ENCODE measurements around the gene EBLN2. TPM values are rescaled to one million over a fixed set of nuclear protein-coding genes. Genes with fewer than 3 reads are reported as not detected.

EBLN2 gene
- total RNA-seq, 3 donors from 2014 or later (not counting 1 experiment from before 2014, with no cell fraction given), result 8.9 to 11.2 (median 11.0) TPM

GRCh38 chr3:73086071-73086494 lies 24.6 kb downstream of the EBLN2 start:
- Mint-ChIP-seq H3K36me3 (no peaks in the 10 kb centered on the region), H3K27ac (peak overlapping the region in 1 of 2 donors; percentile 25), H3K27me3 (ENCODE audit: low read depth in 2 of 2) (peaks cover 0 to 5% of the 10 kb centered on the region in 2 donors), H3K4me1 (peaks cover 6% of the 10 kb centered on the region in 2 donors), H3K9me3 (no peaks in the 10 kb centered on the region), H3K4me3 (no peak overlapping the region)
- TF ChIP-seq CTCF (IDR thresholded peaks at IDR 0.05), result peak; percentile 90
- peak; percentile 62 to 78 (median 77) for ATAC-seq
- no peak overlapping the region for H3K27ac ChIP-seq (ENCODE audit: low read length)
- H3K9me3 ChIP-seq (ENCODE audit: control insufficient read depth, insufficient read depth, low read length), result no peaks in the 10 kb centered on the region
- 11% methylated on average over 7 of the region's 8 CpGs for WGBS (ENCODE audit: insufficient coverage)
- H3K36me3 ChIP-seq (ENCODE audit: control insufficient read depth, insufficient read depth, low read length), result no peaks in the 10 kb centered on the region
- no peak overlapping the region for H3K4me3 ChIP-seq (ENCODE audit: low read length)
- H3K27me3 ChIP-seq (ENCODE audit: control insufficient read depth, insufficient read depth, low read length), result no peaks in the 10 kb centered on the region
- peak; percentile 23 to 74 for DNase-seq
- no peaks in the 10 kb centered on the region for H3K4me1 ChIP-seq (ENCODE audit: control insufficient read depth, insufficient read depth, low read length)
- intact Hi-C loops (cut with micrococcal nuclease), result loop anchor here (1.0 to 2.0 kb wide), 2 partner anchors 147 to 1211 kb away; no protein-coding TSS in a partner anchor

GRCh38 chr3:73094129-73094528 lies 32.7 kb downstream of the EBLN2 start:
- peaks cover 6% of the 10 kb centered on the region in 2 donors for H3K4me1 Mint-ChIP-seq
- Histone ChIP-seq H3K27ac (ENCODE audit: low read length) (no peak overlapping the region), H3K4me1 (ENCODE audit: control insufficient read depth, insufficient read depth, low read length) (peaks cover 6% of the 10 kb centered on the region), H3K4me3 (ENCODE audit: low read length) (no peak overlapping the region), H3K9me3 (ENCODE audit: control insufficient read depth, insufficient read depth, low read length) (no peaks in the 10 kb centered on the region), H3K36me3 (ENCODE audit: control insufficient read depth, insufficient read depth, low read length) (no peaks in the 10 kb centered on the region), H3K27me3 (ENCODE audit: control insufficient read depth, insufficient read depth, low read length) (no peaks in the 10 kb centered on the region)
- no peak overlapping the region for H3K4me3 Mint-ChIP-seq
- intact Hi-C loops (cut with micrococcal nuclease), result no loop called here
- DNase-seq, result peak in 1 of 2 donors; percentile 9
- H3K27me3 Mint-ChIP-seq (ENCODE audit: low read depth in 2 of 2), result no peaks in the 10 kb centered on the region
- H3K27ac Mint-ChIP-seq, result peak overlapping the region in 1 of 2 donors; percentile 13
- H3K9me3 Mint-ChIP-seq, result no peaks in the 10 kb centered on the region
- no peak for ATAC-seq
- H3K36me3 Mint-ChIP-seq, result no peaks in the 10 kb centered on the region
- WGBS (ENCODE audit: insufficient coverage), result 35% methylated on average over 6 of the region's 6 CpGs
- TF ChIP-seq CTCF (IDR thresholded peaks at IDR 0.05), result no peak

- H3K4me3 Mint-ChIP-seq, result no peak overlapping the region
- no peak overlapping the region for H3K4me3 ChIP-seq (ENCODE audit: low read length)
- H3K27ac ChIP-seq (ENCODE audit: low read length), result no peak overlapping the region
- no peak for DNase-seq
- no peaks in the 10 kb centered on the region for H3K36me3 Mint-ChIP-seq
- H3K36me3 ChIP-seq (ENCODE audit: control insufficient read depth, insufficient read depth, low read length), result no peaks in the 10 kb centered on the region
- intact Hi-C loops (cut with micrococcal nuclease), result no loop called here
- no peaks in the 10 kb centered on the region for H3K9me3 Mint-ChIP-seq
- no peak for TF ChIP-seq CTCF (IDR thresholded peaks at IDR 0.05)
- peaks cover 6% of the 10 kb centered on the region for H3K4me1 ChIP-seq (ENCODE audit: control insufficient read depth, insufficient read depth, low read length)
- H3K27me3 Mint-ChIP-seq (ENCODE audit: low read depth in 2 of 2), result no peaks in the 10 kb centered on the region
- H3K9me3 ChIP-seq (ENCODE audit: control insufficient read depth, insufficient read depth, low read length), result no peaks in the 10 kb centered on the region
- WGBS (ENCODE audit: insufficient coverage), result 86% methylated on average over 12 of the region's 12 CpGs
- peak in 1 of 3 donors; percentile 6 for ATAC-seq
- H3K27me3 ChIP-seq (ENCODE audit: control insufficient read depth, insufficient read depth, low read length), result no peaks in the 10 kb centered on the region
- H3K27ac Mint-ChIP-seq, result no peak overlapping the region
- H3K4me1 Mint-ChIP-seq, result peaks cover 6% of the 10 kb centered on the region in 2 donors
Measured at GRCh38 chr3:73094951-73095350, 33.5 kb downstream of the EBLN2 start.

- DNase-seq, result no peak
- Histone ChIP-seq H3K4me1 (ENCODE audit: control insufficient read depth, insufficient read depth, low read length) (peaks cover 6% of the 10 kb centered on the region), H3K27me3 (ENCODE audit: control insufficient read depth, insufficient read depth, low read length) (no peaks in the 10 kb centered on the region), H3K36me3 (ENCODE audit: control insufficient read depth, insufficient read depth, low read length) (no peaks in the 10 kb centered on the region), H3K9me3 (ENCODE audit: control insufficient read depth, insufficient read depth, low read length) (no peaks in the 10 kb centered on the region), H3K4me3 (ENCODE audit: low read length) (no peak overlapping the region), H3K27ac (ENCODE audit: low read length) (no peak overlapping the region)
- H3K27me3 Mint-ChIP-seq (ENCODE audit: low read depth in 2 of 2), result no peaks in the 10 kb centered on the region
- ATAC-seq, result no peak
- no peaks in the 10 kb centered on the region for H3K9me3 Mint-ChIP-seq
- no peak overlapping the region for H3K4me3 Mint-ChIP-seq
- WGBS (ENCODE audit: insufficient coverage), result 86% methylated on average over 2 of the region's 2 CpGs
- H3K27ac Mint-ChIP-seq, result no peak overlapping the region
- peaks cover 6% of the 10 kb centered on the region in 2 donors for H3K4me1 Mint-ChIP-seq
- intact Hi-C loops (cut with micrococcal nuclease), result no loop called here
- H3K36me3 Mint-ChIP-seq, result no peaks in the 10 kb centered on the region
- TF ChIP-seq CTCF (IDR thresholded peaks at IDR 0.05), result no peak
Measured at GRCh38 chr3:73096169-73096568, 34.7 kb downstream of the EBLN2 start.
